Nephron (organoid): ENCODE measurements around the gene WDHD1.
A peak's percentile ranks its signal among the peaks of the same experiment; 100 is the strongest.

Experiments used
- H3K27ac Mint-ChIP-seq, 3 experiments: 2 replicates each; pipeline ENCODE4 v1.8.0; 2020; ENCODE audit warnings: mixed read lengths in 3 of 3, mild to moderate bottlenecking in 2 of 3, moderate library complexity in 1 of 3
- H3K27me3 Mint-ChIP-seq: 2 replicates; pipeline ENCODE4 v1.8.0; 2021; ENCODE audit warnings: low read depth, mild to moderate bottlenecking, moderate library complexity, mixed read lengths
- H3K36me3 Mint-ChIP-seq: 2 replicates; pipeline ENCODE4 v1.8.0; 2020; ENCODE audit warnings: low read depth, mixed read lengths
- H3K4me1 Mint-ChIP-seq: 2 replicates; pipeline ENCODE4 v1.8.0; 2020; ENCODE audit warnings: mixed read lengths
- H3K4me3 Mint-ChIP-seq, 3 experiments: 2 replicates each; pipeline ENCODE4 v1.8.0; 2020; ENCODE audit warnings: mild to moderate bottlenecking in 3 of 3, mixed read lengths in 3 of 3, moderate library complexity in 2 of 3
- H3K9me3 Mint-ChIP-seq: 2 replicates; pipeline ENCODE4 v1.8.0; 2020; ENCODE audit warnings: mixed read lengths
- CTCF ChIP-seq, 3 experiments: fragments of 200-600 bp; sonication (generic); IDR thresholded peaks; one replicate each; pipeline ENCODE4 v1.5.0; 2021; ENCODE audit warnings: antibody characterized with exemption in 3 of 3; ENCODE audit not compliant: unreplicated experiment in 3 of 3

The WDHD1 gene

GRCh38 chr14:55026793-55027561 lies at the start of gene WDHD1, which contains the start of gene SOCS4:
WDHD1 (minus strand) TSS chr14:55027099; CDS start chr14:55026787, 312 bp downstream.
SOCS4 (plus strand) TSS chr14:55027236; CDS start chr14:55043042, 15,806 bp downstream.
- TF ChIP-seq CTCF (IDR thresholded peaks at IDR 0.05; ENCODE audit: unreplicated experiment in 3 of 3) = no peak
- H3K36me3 Mint-ChIP-seq = no peaks in the 10 kb centered on the region
- peak within 1 kb of the TSS; percentile 94 to 97 (median 94) for H3K4me3 Mint-ChIP-seq
- no peaks in the 10 kb centered on the region for H3K27me3 Mint-ChIP-seq
- H3K9me3 Mint-ChIP-seq = no peaks in the 10 kb centered on the region
- peak within 1 kb of the TSS; percentile 78 to 97 (median 80) for H3K27ac Mint-ChIP-seq
- peaks cover 50% of the 10 kb centered on the region for H3K4me1 Mint-ChIP-seq

GRCh38 chr14:55075628-55076175 lies 48.8 kb upstream of the WDHD1 start:
- no peaks in the 10 kb centered on the region for H3K36me3 Mint-ChIP-seq
- no peaks in the 10 kb centered on the region for H3K27me3 Mint-ChIP-seq
- H3K4me1 Mint-ChIP-seq = peaks cover 33% of the 10 kb centered on the region
- H3K4me3 Mint-ChIP-seq = no peak overlapping the region
- H3K27ac Mint-ChIP-seq = no peak overlapping the region
- TF ChIP-seq CTCF (IDR thresholded peaks at IDR 0.05; ENCODE audit: unreplicated experiment in 3 of 3) = no peak
- no peaks in the 10 kb centered on the region for H3K9me3 Mint-ChIP-seq

- peak overlapping the region in 2 of 3 experiments; percentile 23 to 30 for H3K27ac Mint-ChIP-seq
- no peaks in the 10 kb centered on the region for H3K36me3 Mint-ChIP-seq
- no peak for TF ChIP-seq CTCF (IDR thresholded peaks at IDR 0.05; ENCODE audit: unreplicated experiment in 3 of 3)
- H3K9me3 Mint-ChIP-seq = no peaks in the 10 kb centered on the region
- peaks cover 33% of the 10 kb centered on the region for H3K4me1 Mint-ChIP-seq
- H3K4me3 Mint-ChIP-seq = no peak overlapping the region
- H3K27me3 Mint-ChIP-seq = no peaks in the 10 kb centered on the region
These were observed 47.8 kb upstream of the WDHD1 start for GRCh38 chr14:55074662-55075061.

GRCh38 chr14:55073856-55074255 lies 47.0 kb upstream of the WDHD1 start:
- Mint-ChIP-seq H3K4me1 (peaks cover 33% of the 10 kb centered on the region), H3K9me3 (no peaks in the 10 kb centered on the region), H3K36me3 (no peaks in the 10 kb centered on the region), H3K27ac (no peak overlapping the region), H3K27me3 (no peaks in the 10 kb centered on the region), H3K4me3 (no peak overlapping the region)
- no peak for TF ChIP-seq CTCF (IDR thresholded peaks at IDR 0.05; ENCODE audit: unreplicated experiment in 3 of 3)

GRCh38 chr14:55071870-55072640 lies 45.2 kb upstream of the WDHD1 start:
- no peak for TF ChIP-seq CTCF (IDR thresholded peaks at IDR 0.05; ENCODE audit: unreplicated experiment in 3 of 3)
- Mint-ChIP-seq H3K36me3 (peaks cover 13% of the 10 kb centered on the region), H3K4me3 (peak overlapping the region in 1 of 3 experiments; percentile 6), H3K4me1 (peaks cover 30% of the 10 kb centered on the region), H3K27ac (peak overlapping the region; percentile 83 to 89 (median 87)), H3K9me3 (no peaks in the 10 kb centered on the region), H3K27me3 (no peaks in the 10 kb centered on the region)
